Spleen (tissue), 11 donors: Measurements from ENCODE around the gene OR10K2. TPM values are rescaled to one million over a fixed set of nuclear protein-coding genes. Genes with fewer than 3 reads are reported as not detected.
"Not testable (repeated sequence)": the region's sequence is repeated elsewhere in the genome, so short reads cannot be mapped to it uniquely, and the experiment has no call there.

ENCODE experiments used
- DNase-seq: peaks from one replicate; pipeline ENCODE4 v3.0.0-alpha.2; 2020
- H3K27ac ChIP-seq, 8 donors: fragments of 200-600 bp; sonication (generic) in 7 of 8; 1 replicate in 4 of 8; 2 replicates in 4 of 8; pipeline versions ENCODE4 v1.5.0 to v1.8.0; 2016 to 2021; ENCODE audit warnings: inconsistent platforms in 4 of 8, mild to moderate bottlenecking in 4 of 8, moderate library complexity in 1 of 8
- H3K27me3 ChIP-seq, 7 donors: fragments of 200-600 bp; sonication (generic) in 6 of 7; replicated peaks in 1 of 7; 1 replicate in 4 of 7; 2 replicates in 3 of 7; pipeline versions ENCODE4 v1.5.0 to v1.8.0; 2016 to 2021; ENCODE audit warnings: inconsistent platforms in 3 of 7, mild to moderate bottlenecking in 1 of 7
- H3K36me3 ChIP-seq, 6 donors: fragments of 200-600 bp; sonication (generic) in 5 of 6; 1 replicate in 4 of 6; 2 replicates in 2 of 6; pipeline versions ENCODE4 v1.5.0 to v1.8.0; 2016 to 2021; ENCODE audit warnings: inconsistent platforms in 2 of 6
- H3K4me1 ChIP-seq, 6 donors: fragments of 200-600 bp; sonication (generic) in 5 of 6; 1 replicate in 3 of 6; 2 replicates in 3 of 6; pipeline versions ENCODE4 v1.5.0 to v1.8.0; 2016 to 2021; ENCODE audit warnings: inconsistent platforms in 3 of 6
- H3K4me3 ChIP-seq, 8 donors: fragments of 200-600 bp; sonication (generic) in 7 of 8; 1 replicate in 4 of 8; 2 replicates in 4 of 8; pipeline versions ENCODE4 v1.5.0 to v1.8.0; 2016 to 2021; ENCODE audit warnings: inconsistent platforms in 4 of 8, mild to moderate bottlenecking in 4 of 8, moderate library complexity in 2 of 8
- H3K9me3 ChIP-seq, 8 donors: fragments of 200-600 bp; sonication (generic) in 7 of 8; 1 replicate in 4 of 8; 2 replicates in 4 of 8; pipeline versions ENCODE4 v1.5.0 to v1.8.0; 2016 to 2021; ENCODE audit warnings: inconsistent platforms in 4 of 8
- POLR2A ChIP-seq, 3 donors: fragments of 450-650 bp; IDR thresholded peaks; one replicate each; pipeline ENCODE4 v1.5.1; 2017; ENCODE audit warnings: antibody characterized with exemption in 3 of 3, mild to moderate bottlenecking in 1 of 3
- POLR2AphosphoS5 ChIP-seq, 3 donors: sonication (generic); formaldehyde crosslinking; IDR thresholded peaks; one replicate each; pipeline ENCODE4 v1.5.1; 2017; ENCODE audit warnings: antibody characterized with exemption in 3 of 3
- WGBS, 5 donors: extraction: QIAGEN DNeasy Blood & Tissue Kit in 3 of 5; methylation state at CpG; one replicate each; pipeline versions ENCODE4 v1.1.5 to v1.1.7; 2013 to 2018; 5-methylcytosine and 5-hydroxymethylcytosine counted together
- intact Hi-C: fragments of 100-400 bp; cut with DNase I; formaldehyde crosslinking; loops from one replicate; pipeline ENCODE4 v1.15.0; 2023; ENCODE audit warnings: low total_unique reads
- polyA plus RNA-seq, 3 donors: library from polyadenylated mRNA; stranded (reverse); fragments of 200-250 nt; gene quantifications; one replicate each; pipeline ENCODE4 v1.2.1, GENCODE V29; 2013
- total RNA-seq, 7 donors: library from RNA; depleted of rRNA in 3 of 7; stranded (reverse); fragments of >200 nt in 3 of 7; fragmentation: NEBNext Ultra II Directional in 4 of 7; extraction: Animal tissue kit (Norgen Biotek cat#: 25700) in 4 of 7; gene quantifications; one replicate each; pipeline versions ENCODE4 v1.1.0 to v1.2.1, GENCODE V29; 2016 to 2021
- TF ChIP-seq, protein P1 (sequence below), 11 experiments: fragments of 200-600 bp in 7 of 11; fragments of 450-650 bp in 4 of 11; sonication (generic) in 4 of 11; IDR thresholded peaks in 8 of 11; conservative IDR thresholded peaks in 3 of 11; 1 replicate in 7 of 11; 2 replicates in 4 of 11; pipeline versions ENCODE4 v1.4.0 to v1.8.0; 2016 to 2021; ENCODE audit warnings: antibody characterized with exemption in 11 of 11, inconsistent platforms in 4 of 11, mild to moderate bottlenecking in 1 of 11
- donor health status: healthy with polysubstance abuse.
- donor health status: DM: no; HTN: no; CAD: no; lungs with moderate emphysema.
- donor health status: DM: no; HTN: no; CAD: no.
- donor health status: Bipolar disorder and iron deficiency.
- donor health status: healthy.
- donor health status: DM: no; HTN: no; CAD: no.
- donor health status: DM: yes; HTN: yes; CAD: no.

Gene OR10K2
- total and polyA plus RNA-seq, 10 donors: not detected

DNA sequence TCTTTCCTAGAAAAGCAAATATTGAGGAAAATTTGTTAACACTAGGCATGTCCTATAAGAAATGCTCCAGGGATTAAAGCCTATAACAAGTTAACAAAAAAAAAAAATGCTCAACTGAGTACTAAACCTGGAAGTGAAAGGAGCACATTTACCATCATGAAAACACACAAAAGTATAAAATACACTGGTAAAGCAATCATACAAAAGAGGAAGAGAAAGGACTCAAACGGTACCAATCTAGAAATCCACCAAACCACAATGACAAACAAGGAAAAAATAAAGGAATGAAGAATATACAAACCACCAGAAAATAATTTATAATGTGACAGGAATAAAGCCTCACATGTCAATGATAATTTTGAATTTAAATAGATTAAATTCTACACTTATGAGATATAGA lies 51.2 kb downstream of the OR10K2 start:
- no peaks in the 10 kb centered on the region for H3K4me1 ChIP-seq
- intact Hi-C loops: no loop called here
- no peak for DNase-seq
- WGBS, 5 donors: 21 to 45% (median 32%) methylated on average over 1 of the region's 1 CpG
- H3K9me3 ChIP-seq: peaks cover 3 to 37% (median 30%) of the 10 kb centered on the region in 8 donors
- H3K27ac ChIP-seq: no peak overlapping the region
- H3K27me3 ChIP-seq: no peaks in the 10 kb centered on the region
- H3K36me3 ChIP-seq: no peaks in the 10 kb centered on the region
- H3K4me3 ChIP-seq: no peak overlapping the region
- TF ChIP-seq POLR2A (IDR thresholded peaks at IDR 0.05) (no peak), POLR2AphosphoS5 (IDR thresholded peaks at IDR 0.05) (no peak)
- TF ChIP-seq, protein P1, sequence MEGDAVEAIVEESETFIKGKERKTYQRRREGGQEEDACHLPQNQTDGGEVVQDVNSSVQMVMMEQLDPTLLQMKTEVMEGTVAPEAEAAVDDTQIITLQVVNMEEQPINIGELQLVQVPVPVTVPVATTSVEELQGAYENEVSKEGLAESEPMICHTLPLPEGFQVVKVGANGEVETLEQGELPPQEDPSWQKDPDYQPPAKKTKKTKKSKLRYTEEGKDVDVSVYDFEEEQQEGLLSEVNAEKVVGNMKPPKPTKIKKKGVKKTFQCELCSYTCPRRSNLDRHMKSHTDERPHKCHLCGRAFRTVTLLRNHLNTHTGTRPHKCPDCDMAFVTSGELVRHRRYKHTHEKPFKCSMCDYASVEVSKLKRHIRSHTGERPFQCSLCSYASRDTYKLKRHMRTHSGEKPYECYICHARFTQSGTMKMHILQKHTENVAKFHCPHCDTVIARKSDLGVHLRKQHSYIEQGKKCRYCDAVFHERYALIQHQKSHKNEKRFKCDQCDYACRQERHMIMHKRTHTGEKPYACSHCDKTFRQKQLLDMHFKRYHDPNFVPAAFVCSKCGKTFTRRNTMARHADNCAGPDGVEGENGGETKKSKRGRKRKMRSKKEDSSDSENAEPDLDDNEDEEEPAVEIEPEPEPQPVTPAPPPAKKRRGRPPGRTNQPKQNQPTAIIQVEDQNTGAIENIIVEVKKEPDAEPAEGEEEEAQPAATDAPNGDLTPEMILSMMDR (IDR thresholded peaks at IDR 0.05 in 8 of 11, conservative IDR thresholded peaks at IDR 0.05 in 3 of 11): no peak

DNA sequence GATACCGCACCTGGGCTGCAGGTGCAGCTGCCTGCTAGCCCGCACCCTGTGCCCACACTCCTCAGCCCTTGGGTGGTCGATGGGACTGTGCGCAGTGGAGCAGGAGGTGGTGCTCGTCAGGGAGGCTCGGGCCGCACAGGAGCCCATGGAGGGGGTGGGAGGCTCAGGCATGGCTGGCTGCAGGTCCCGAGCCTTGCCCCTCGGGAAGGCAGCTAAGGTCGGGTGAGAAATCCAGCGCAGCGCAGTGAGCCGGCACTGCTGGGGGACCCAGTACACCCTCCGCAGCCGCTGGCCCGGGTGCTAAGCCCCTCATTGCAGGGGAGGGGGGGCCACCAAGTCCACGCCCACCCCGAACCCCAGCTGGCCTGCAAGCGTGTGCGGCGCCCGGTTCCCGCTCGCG lies 51.9 kb downstream of the OR10K2 start:
- H3K27ac ChIP-seq, intact Hi-C loops, H3K27me3 ChIP-seq, H3K36me3 ChIP-seq, H3K4me3 ChIP-seq, H3K4me1 ChIP-seq, DNase-seq: not testable (repeated sequence)
- H3K9me3 ChIP-seq: peaks cover 3 to 37% (median 30%) of the 10 kb centered on the region in 8 donors
- WGBS, 5 donors: 90 to 100% (median 96%) methylated on average over 15 to 25 of the region's 25 CpGs

DNA sequence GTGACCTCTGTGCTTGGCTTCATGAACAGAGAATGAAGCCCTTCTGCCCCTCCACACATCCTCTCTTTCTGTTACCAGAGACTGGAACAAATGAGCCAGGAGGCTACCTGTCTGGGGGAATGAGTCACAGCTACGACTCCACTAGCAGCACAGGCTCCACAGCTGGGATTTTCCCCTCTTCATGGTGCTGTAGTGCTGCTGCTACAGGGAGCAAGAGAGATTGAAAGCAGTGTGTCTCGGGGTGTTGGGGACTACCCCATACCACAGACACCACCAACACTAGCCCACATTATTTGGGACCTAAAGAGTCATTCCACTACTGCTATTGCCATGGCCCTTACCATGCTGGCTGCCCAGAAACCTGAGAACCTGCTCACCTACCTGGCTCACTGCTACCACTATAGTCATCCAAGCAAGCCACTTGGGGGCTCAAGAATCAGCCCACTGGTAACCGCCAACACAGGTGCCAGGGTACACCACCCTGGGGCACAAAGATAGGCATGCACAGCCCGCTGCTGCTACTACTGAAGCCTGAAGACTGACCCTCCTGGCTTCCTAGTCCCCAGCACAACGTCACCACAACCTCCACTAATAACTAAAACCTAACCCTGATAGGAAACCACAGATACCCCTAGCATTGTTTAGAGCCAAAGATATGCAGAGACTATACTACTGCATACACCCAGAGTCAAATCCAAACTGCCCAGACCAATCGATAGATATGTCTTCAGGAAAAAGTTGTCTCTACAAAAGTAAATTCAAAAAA lies 54.7 kb downstream of the OR10K2 start:
- Histone ChIP-seq H3K4me1 (no peaks in the 10 kb centered on the region), H3K27ac (no peak overlapping the region), H3K36me3 (no peaks in the 10 kb centered on the region), H3K9me3 (peaks cover 3 to 37% (median 30%) of the 10 kb centered on the region in 8 donors), H3K4me3 (no peak overlapping the region), H3K27me3 (no peaks in the 10 kb centered on the region)
- TF ChIP-seq, protein P1 (IDR thresholded peaks at IDR 0.05 in 8 of 11, conservative IDR thresholded peaks at IDR 0.05 in 3 of 11): no peak
- no peak for TF ChIP-seq POLR2AphosphoS5 (IDR thresholded peaks at IDR 0.05)
- DNase-seq: no peak
- intact Hi-C loops: no loop called here
- WGBS, 5 donors: 55 to 72% (median 65%) methylated on average over 5 to 6 of the region's 6 CpGs

Other genes starting within 250 kb of the OR10K2 start
- gene CD1D, start 245.3 kb downstream of the OR10K2 start, total RNA-seq: 10 to 100 TPM; 14.7 to 28.5 (median 23.0) TPM
- gene CD1D, start 245.3 kb downstream of the OR10K2 start, polyA plus RNA-seq: 10 to 100 TPM; 26.7 to 62.8 (median 28.3) TPM
- 1 to 10 TPM in 2 of 7 donors, under 1 TPM in 5; 0.34 to 1.7 (median 0.56) TPM for gene CD1A, start 171.8 kb downstream of the OR10K2 start, total RNA-seq
- 1 to 10 TPM; 1.8 to 3.5 (median 2.5) TPM for gene CD1A, start 171.8 kb downstream of the OR10K2 start, polyA plus RNA-seq
- gene CD1C, start 136.3 kb downstream of the OR10K2 start, total RNA-seq: 10 to 100 TPM; 15.0 to 51.6 (median 19.3) TPM
- gene CD1C, start 136.3 kb downstream of the OR10K2 start, polyA plus RNA-seq: 10 to 100 TPM; 38.4 to 85.3 (median 55.0) TPM
- gene CD1B, start 94.7 kb downstream of the OR10K2 start, total RNA-seq: under 1 TPM in 2 of 7 donors, not detected in 5; 0.36 to 0.37 TPM
- under 1 TPM in 2 of 3 donors, not detected in 1; 0.11 to 0.29 TPM for gene CD1B, start 94.7 kb downstream of the OR10K2 start, polyA plus RNA-seq
- gene CD1E, start 72.3 kb downstream of the OR10K2 start, total RNA-seq: 1 to 10 TPM in 2 of 7 donors, under 1 TPM in 3, not detected in 2; 0.26 to 2.6 (median 0.85) TPM
- gene CD1E, start 72.3 kb downstream of the OR10K2 start, polyA plus RNA-seq: under 1 TPM; 0.09 to 0.42 (median 0.10) TPM
- not detected for gene OR10T2, start 26.8 kb downstream of the OR10K2 start, total RNA-seq
- gene OR10T2, start 26.8 kb downstream of the OR10K2 start, polyA plus RNA-seq: not detected
- not detected for gene OR10K1, start 35.6 kb upstream of the OR10K2 start, total RNA-seq
- gene OR10K1, start 35.6 kb upstream of the OR10K2 start, polyA plus RNA-seq: under 1 TPM in 1 of 3 donors, not detected in 2; 0.07 TPM
- not detected for gene OR10R2, start 46.0 kb upstream of the OR10K2 start, total RNA-seq
- not detected for gene OR10R2, start 46.0 kb upstream of the OR10K2 start, polyA plus RNA-seq
- gene OR6Y1, start 128.2 kb upstream of the OR10K2 start, total RNA-seq: not detected
- gene OR6Y1, start 128.2 kb upstream of the OR10K2 start, polyA plus RNA-seq: not detected
- gene OR6P1, start 144.3 kb upstream of the OR10K2 start, total RNA-seq: not detected
- not detected for gene OR6P1, start 144.3 kb upstream of the OR10K2 start, polyA plus RNA-seq
- gene OR10X1, start 153.7 kb upstream of the OR10K2 start, total RNA-seq: not detected
- gene OR10X1, start 153.7 kb upstream of the OR10K2 start, polyA plus RNA-seq: not detected
- gene OR10Z1, start 179.0 kb upstream of the OR10K2 start, total RNA-seq: not detected
- not detected for gene OR10Z1, start 179.0 kb upstream of the OR10K2 start, polyA plus RNA-seq